Activated naive CD4-positive, alpha-beta T cell treated with anti-CD3 and anti-CD28 coated beads, Interleukin-2, amount 50 U/mL, for 24 hours (primary cell): Measurements from ENCODE around the gene C5orf63.
"Not testable (repeated sequence)": the region's sequence is repeated elsewhere in the genome, so short reads cannot be mapped to it uniquely, and the experiment has no call there.

Experiments used
- H3K27ac Mint-ChIP-seq: one replicate; pipeline ENCODE4 v1.8.0; 2021; ENCODE audit warnings: mild to moderate bottlenecking, mixed read lengths
- H3K27me3 Mint-ChIP-seq: one replicate; pipeline ENCODE4 v1.8.0; 2021; ENCODE audit warnings: mixed read lengths
- H3K36me3 Mint-ChIP-seq: one replicate; pipeline ENCODE4 v1.8.0; 2021; ENCODE audit warnings: mixed read lengths
- H3K4me1 Mint-ChIP-seq: one replicate; pipeline ENCODE4 v1.8.0; 2021; ENCODE audit warnings: mixed read lengths
- H3K4me3 Mint-ChIP-seq: one replicate; pipeline ENCODE4 v1.8.0; 2021; ENCODE audit warnings: mild to moderate bottlenecking, mixed read lengths
- H3K9me3 Mint-ChIP-seq: one replicate; pipeline ENCODE4 v1.8.0; 2021; ENCODE audit warnings: mixed read lengths

Gene C5orf63

GRCh38 chr5:127009784-127010183 is 63.5 kb downstream of the C5orf63 start:
- Mint-ChIP-seq H3K36me3 (no peaks in the 10 kb centered on the region), H3K27ac (no peak overlapping the region), H3K4me3 (no peak overlapping the region), H3K27me3 (no peaks in the 10 kb centered on the region), H3K4me1 (peaks cover 45% of the 10 kb centered on the region), H3K9me3 (no peaks in the 10 kb centered on the region)

GRCh38 chr5:127008300-127008975 is 64.9 kb downstream of the C5orf63 start:
- no peak overlapping the region for H3K27ac Mint-ChIP-seq
- H3K9me3 Mint-ChIP-seq, result no peaks in the 10 kb centered on the region
- H3K27me3 Mint-ChIP-seq, result no peaks in the 10 kb centered on the region
- peaks cover 32% of the 10 kb centered on the region for H3K4me1 Mint-ChIP-seq
- H3K4me3 Mint-ChIP-seq, result no peak overlapping the region
- no peaks in the 10 kb centered on the region for H3K36me3 Mint-ChIP-seq

- peaks cover 3% of the 10 kb centered on the region for H3K36me3 Mint-ChIP-seq
- no peak overlapping the region for H3K27ac Mint-ChIP-seq
- no peaks in the 10 kb centered on the region for H3K9me3 Mint-ChIP-seq
- H3K4me3 Mint-ChIP-seq, result no peak overlapping the region
- H3K27me3 Mint-ChIP-seq, result no peaks in the 10 kb centered on the region
- H3K4me1 Mint-ChIP-seq, result peaks cover 23% of the 10 kb centered on the region
Observed at GRCh38 chr5:127007522-127007921, 65.8 kb downstream of the C5orf63 start.

- Mint-ChIP-seq H3K27ac (no peak overlapping the region), H3K4me1 (peaks cover 15% of the 10 kb centered on the region), H3K9me3 (no peaks in the 10 kb centered on the region), H3K4me3 (no peak overlapping the region), H3K36me3 (peaks cover 5% of the 10 kb centered on the region), H3K27me3 (no peaks in the 10 kb centered on the region)
Observed at GRCh38 chr5:127006744-127007143, 66.6 kb downstream of the C5orf63 start.

GRCh38 chr5:127005282-127005681 is 68.0 kb downstream of the C5orf63 start:
- H3K36me3 Mint-ChIP-seq, H3K4me1 Mint-ChIP-seq, H3K9me3 Mint-ChIP-seq, H3K4me3 Mint-ChIP-seq, H3K27ac Mint-ChIP-seq, H3K27me3 Mint-ChIP-seq: not testable (repeated sequence)

GRCh38 chr5:127004721-127005120 is 68.6 kb downstream of the C5orf63 start:
- Mint-ChIP-seq H3K9me3 (no peaks in the 10 kb centered on the region), H3K27me3 (no peaks in the 10 kb centered on the region), H3K36me3 (peaks cover 6% of the 10 kb centered on the region), H3K27ac (no peak overlapping the region), H3K4me1 (peaks cover 8% of the 10 kb centered on the region), H3K4me3 (no peak overlapping the region)

- H3K36me3 Mint-ChIP-seq, result peaks cover 8% of the 10 kb centered on the region
- H3K27ac Mint-ChIP-seq, result no peak overlapping the region
- H3K27me3 Mint-ChIP-seq, result no peaks in the 10 kb centered on the region
- H3K9me3 Mint-ChIP-seq, result no peaks in the 10 kb centered on the region
- peaks cover 5% of the 10 kb centered on the region for H3K4me1 Mint-ChIP-seq
- no peak overlapping the region for H3K4me3 Mint-ChIP-seq
Observed at GRCh38 chr5:127003798-127004495, 69.4 kb downstream of the C5orf63 start.

- Mint-ChIP-seq H3K9me3 (no peaks in the 10 kb centered on the region), H3K27me3 (no peaks in the 10 kb centered on the region), H3K27ac (no peak overlapping the region), H3K36me3 (peaks cover 8% of the 10 kb centered on the region), H3K4me1 (peaks cover 9% of the 10 kb centered on the region), H3K4me3 (no peak overlapping the region)
Observed at GRCh38 chr5:127002390-127002789, 70.9 kb downstream of the C5orf63 start.

GRCh38 chr5:127001621-127002296 is 71.5 kb downstream of the C5orf63 start:
- peaks cover 8% of the 10 kb centered on the region for H3K36me3 Mint-ChIP-seq
- H3K9me3 Mint-ChIP-seq, result no peaks in the 10 kb centered on the region
- H3K4me1 Mint-ChIP-seq, result peaks cover 5% of the 10 kb centered on the region
- no peak overlapping the region for H3K4me3 Mint-ChIP-seq
- H3K27ac Mint-ChIP-seq, result no peak overlapping the region
- H3K27me3 Mint-ChIP-seq, result no peaks in the 10 kb centered on the region
